GM20000 (cell line): Measurements from ENCODE around the gene ZFAND3.
"Not testable (repeated sequence)": the region's sequence is repeated elsewhere in the genome, so short reads cannot be mapped to it uniquely, and the experiment has no call there.

ENCODE experiments used
- DNase-seq: peaks from one replicate; pipeline ENCODE4 v3.0.0; 2012; ENCODE audit warnings: low spot score
- CTCF ChIP-seq: IDR thresholded peaks from 2 replicates; pipeline ENCODE4 v1.5.1; 2012; ENCODE audit warnings: mild to moderate bottlenecking, control low read depth; ENCODE audit errors: extremely low read depth, missing control alignments

ZFAND3 gene

GRCh38 chr6:37941871-37942270, 122.3 kb downstream of the ZFAND3 start:
- no peak for TF ChIP-seq CTCF
- DNase-seq: no peak

- no peak for DNase-seq
- no peak for TF ChIP-seq CTCF
Observed at GRCh38 chr6:37942606-37943376, 123.3 kb downstream of the ZFAND3 start.

GRCh38 chr6:37943436-37944058, 124.0 kb downstream of the ZFAND3 start:
- peak; percentile 11 for DNase-seq
- no peak for TF ChIP-seq CTCF

- no peak for TF ChIP-seq CTCF
- no peak for DNase-seq
Observed at GRCh38 chr6:37946057-37946456, 126.5 kb downstream of the ZFAND3 start.

- TF ChIP-seq CTCF: no peak
Observed at GRCh38 chr6:37947468-37947867, 127.9 kb downstream of the ZFAND3 start.

GRCh38 chr6:37948584-37948983, 129.1 kb downstream of the ZFAND3 start:
- not testable (repeated sequence) for DNase-seq

More at GRCh38 chr6:37947468-37947867, 127.9 kb downstream of the ZFAND3 start:
- no peak for DNase-seq

GRCh38 chr6:37952027-37952426, 132.5 kb downstream of the ZFAND3 start:
- TF ChIP-seq CTCF: no peak
- DNase-seq: no peak

GRCh38 chr6:37954791-37955190, 135.3 kb downstream of the ZFAND3 start:
- no peak for DNase-seq
- no peak for TF ChIP-seq CTCF
